ENCODE measurements around the gene MAML3. TPM values are rescaled to one million over a fixed set of nuclear protein-coding genes. Genes with fewer than 3 reads are reported as not detected.

MAML3 gene
- total RNA-seq, 1 donor from 2014 or later = 0.54 TPM

GRCh38 chr4:140170299-140170698 is 16.3 kb upstream of the MAML3 start:
- intact Hi-C loops (cut with micrococcal nuclease) = no loop called here
- no peak for DNase-seq
- peaks cover 3% of the 10 kb centered on the region for H3K4me1 Mint-ChIP-seq
- H3K4me3 Mint-ChIP-seq = no peak overlapping the region
- H3K9me3 Mint-ChIP-seq = no peaks in the 10 kb centered on the region
- no peak overlapping the region for H3K27ac Mint-ChIP-seq
- no peaks in the 10 kb centered on the region for H3K36me3 Mint-ChIP-seq (ENCODE audit: low read depth)
- peaks cover 40% of the 10 kb centered on the region for H3K27me3 Mint-ChIP-seq

- DNase-seq = no peak
- H3K27me3 Mint-ChIP-seq = peaks cover 38% of the 10 kb centered on the region
- no peaks in the 10 kb centered on the region for H3K9me3 Mint-ChIP-seq
- no peak overlapping the region for H3K27ac Mint-ChIP-seq
- intact Hi-C loops (cut with micrococcal nuclease) = no loop called here
- H3K4me1 Mint-ChIP-seq = no peaks in the 10 kb centered on the region
- no peak overlapping the region for H3K4me3 Mint-ChIP-seq
- H3K36me3 Mint-ChIP-seq (ENCODE audit: low read depth) = no peaks in the 10 kb centered on the region
These were observed 15.0 kb upstream of the MAML3 start for GRCh38 chr4:140168936-140169335.

- Mint-ChIP-seq H3K9me3 (no peaks in the 10 kb centered on the region), H3K36me3 (ENCODE audit: low read depth) (no peaks in the 10 kb centered on the region), H3K27ac (no peak overlapping the region), H3K4me3 (no peak overlapping the region), H3K4me1 (no peaks in the 10 kb centered on the region), H3K27me3 (peaks cover 41% of the 10 kb centered on the region)
- intact Hi-C loops (cut with micrococcal nuclease) = no loop called here
- no peak for DNase-seq
These were observed 14.5 kb upstream of the MAML3 start for GRCh38 chr4:140168474-140168873.

- Mint-ChIP-seq H3K27me3 (peaks cover 46% of the 10 kb centered on the region), H3K27ac (no peak overlapping the region), H3K9me3 (peaks cover 8% of the 10 kb centered on the region), H3K4me1 (peaks cover 4% of the 10 kb centered on the region), H3K4me3 (no peak overlapping the region), H3K36me3 (ENCODE audit: low read depth) (no peaks in the 10 kb centered on the region)
- intact Hi-C loops (cut with micrococcal nuclease) = no loop called here
- DNase-seq = peak; percentile 41
These were observed 9.2 kb upstream of the MAML3 start for GRCh38 chr4:140163029-140163810.

- H3K27me3 Mint-ChIP-seq = peaks cover 48% of the 10 kb centered on the region
- peaks cover 4% of the 10 kb centered on the region for H3K4me1 Mint-ChIP-seq
- peaks cover 8% of the 10 kb centered on the region for H3K9me3 Mint-ChIP-seq
- H3K4me3 Mint-ChIP-seq = no peak overlapping the region
- no peak for DNase-seq
- intact Hi-C loops (cut with micrococcal nuclease) = no loop called here
- H3K27ac Mint-ChIP-seq = no peak overlapping the region
- no peaks in the 10 kb centered on the region for H3K36me3 Mint-ChIP-seq (ENCODE audit: low read depth)
These were observed 8.6 kb upstream of the MAML3 start for GRCh38 chr4:140162596-140162995.

- Mint-ChIP-seq H3K4me3 (no peak overlapping the region), H3K9me3 (peaks cover 8% of the 10 kb centered on the region), H3K36me3 (ENCODE audit: low read depth) (no peaks in the 10 kb centered on the region), H3K4me1 (peaks cover 25% of the 10 kb centered on the region), H3K27me3 (peaks cover 58% of the 10 kb centered on the region), H3K27ac (no peak overlapping the region)
- DNase-seq = no peak
- intact Hi-C loops (cut with micrococcal nuclease) = loop anchor here (2.0 to 5.0 kb wide), 4 partner anchors 76 to 421 kb away; partner anchors contain the start of gene SCOC
These were observed 4.5 kb upstream of the MAML3 start for GRCh38 chr4:140158365-140159030.

- H3K27me3 Mint-ChIP-seq = peaks cover 56% of the 10 kb centered on the region
- peaks cover 4% of the 10 kb centered on the region for H3K9me3 Mint-ChIP-seq
- H3K4me1 Mint-ChIP-seq = peaks cover 27% of the 10 kb centered on the region
- DNase-seq = no peak
- no peak overlapping the region for H3K4me3 Mint-ChIP-seq
- H3K27ac Mint-ChIP-seq = no peak overlapping the region
- intact Hi-C loops (cut with micrococcal nuclease) = loop anchor here (2.0 to 5.0 kb wide), 4 partner anchors 145 to 420 kb away; partner anchors contain the start of gene SCOC
- H3K36me3 Mint-ChIP-seq (ENCODE audit: low read depth) = no peaks in the 10 kb centered on the region
These were observed 3.4 kb upstream of the MAML3 start for GRCh38 chr4:140157341-140157740.

GRCh38 chr4:140156529-140157171 is 2.7 kb upstream of the MAML3 start:
- DNase-seq = peak; percentile 68
- H3K27me3 Mint-ChIP-seq = peaks cover 56% of the 10 kb centered on the region
- H3K9me3 Mint-ChIP-seq = peaks cover 3% of the 10 kb centered on the region
- H3K27ac Mint-ChIP-seq = peak overlapping the region; percentile 72
- H3K4me1 Mint-ChIP-seq = peaks cover 27% of the 10 kb centered on the region
- intact Hi-C loops (cut with micrococcal nuclease) = loop anchor here (1.0 to 5.0 kb wide), 6 partner anchors 53 to 419 kb away; partner anchors contain the start of gene SCOC
- H3K4me3 Mint-ChIP-seq = no peak overlapping the region
- H3K36me3 Mint-ChIP-seq (ENCODE audit: low read depth) = no peaks in the 10 kb centered on the region

GRCh38 chr4:140154572-140154891 is 548 bp upstream of the MAML3 start:
- Mint-ChIP-seq H3K9me3 (no peaks in the 10 kb centered on the region), H3K4me3 (peak overlapping the region; percentile 92), H3K27ac (peak overlapping the region; percentile 74), H3K4me1 (peaks cover 34% of the 10 kb centered on the region), H3K36me3 (ENCODE audit: low read depth) (no peaks in the 10 kb centered on the region), H3K27me3 (peaks cover 56% of the 10 kb centered on the region)
- DNase-seq = no peak
- intact Hi-C loops (cut with micrococcal nuclease) = loop anchor here (1.0 to 5.0 kb wide), 4 partner anchors 95 to 977 kb away; partner anchors contain the start of gene ELF2

- no peak for DNase-seq
- intact Hi-C loops (cut with micrococcal nuclease) = loop anchor here (2.0 to 5.0 kb wide), 3 partner anchors 103 to 976 kb away; partner anchors contain the start of genes ELF2 and SETD7
- peak overlapping the region; percentile 92 for H3K4me3 Mint-ChIP-seq
- H3K27ac Mint-ChIP-seq = peak overlapping the region; percentile 81
- H3K27me3 Mint-ChIP-seq = peaks cover 61% of the 10 kb centered on the region
- no peaks in the 10 kb centered on the region for H3K36me3 Mint-ChIP-seq (ENCODE audit: low read depth)
- H3K9me3 Mint-ChIP-seq = no peaks in the 10 kb centered on the region
- H3K4me1 Mint-ChIP-seq = peaks cover 34% of the 10 kb centered on the region
These were observed 616 bp downstream of the MAML3 start for GRCh38 chr4:140153419-140153717.

- peaks cover 61% of the 10 kb centered on the region for H3K27me3 Mint-ChIP-seq
- H3K4me1 Mint-ChIP-seq = peaks cover 34% of the 10 kb centered on the region
- H3K36me3 Mint-ChIP-seq (ENCODE audit: low read depth) = no peaks in the 10 kb centered on the region
- intact Hi-C loops (cut with micrococcal nuclease) = loop anchor here (1.0 to 5.0 kb wide), 5 partner anchors 57 to 976 kb away; partner anchors contain the start of genes ELF2 and SETD7
- peak overlapping the region; percentile 62 for H3K27ac Mint-ChIP-seq
- peak overlapping the region; percentile 92 for H3K4me3 Mint-ChIP-seq
- DNase-seq = peak; percentile 79
- H3K9me3 Mint-ChIP-seq = no peaks in the 10 kb centered on the region
These were observed 1.1 kb downstream of the MAML3 start for GRCh38 chr4:140152751-140153418.

- H3K4me3 Mint-ChIP-seq = peak overlapping the region; percentile 92
- no peaks in the 10 kb centered on the region for H3K36me3 Mint-ChIP-seq (ENCODE audit: low read depth)
- intact Hi-C loops (cut with micrococcal nuclease) = loop anchor here (1.0 to 5.0 kb wide), 5 partner anchors 56 to 975 kb away; partner anchors contain the start of genes ELF2 and SETD7
- no peaks in the 10 kb centered on the region for H3K9me3 Mint-ChIP-seq
- DNase-seq = peak; percentile 90
- peaks cover 34% of the 10 kb centered on the region for H3K4me1 Mint-ChIP-seq
- peaks cover 62% of the 10 kb centered on the region for H3K27me3 Mint-ChIP-seq
- peak overlapping the region; percentile 72 for H3K27ac Mint-ChIP-seq
These were observed 1.8 kb downstream of the MAML3 start for GRCh38 chr4:140152013-140152703.

- H3K27me3 Mint-ChIP-seq = peaks cover 59% of the 10 kb centered on the region
- no peaks in the 10 kb centered on the region for H3K36me3 Mint-ChIP-seq (ENCODE audit: low read depth)
- intact Hi-C loops (cut with micrococcal nuclease) = loop anchor here (1.0 to 5.0 kb wide), 5 partner anchors 55 to 974 kb away; partner anchors contain the start of genes ELF2 and SETD7
- peak; percentile 86 for DNase-seq
- peak overlapping the region; percentile 51 for H3K27ac Mint-ChIP-seq
- H3K9me3 Mint-ChIP-seq = no peaks in the 10 kb centered on the region
- peak overlapping the region; percentile 92 for H3K4me3 Mint-ChIP-seq
- H3K4me1 Mint-ChIP-seq = peaks cover 30% of the 10 kb centered on the region
These were observed 2.3 kb downstream of the MAML3 start for GRCh38 chr4:140151699-140152012.

All from activated CD4-positive, alpha-beta T cell treated with anti-CD3 and anti-CD28 coated beads, Interleukin-2, amount 10 ng/mL, durations not matched to agents 24 days and 14 days (primary cell).